Pancreas (tissue), 10 donors: Measurements from ENCODE around the gene DCBLD2. TPM values are rescaled to one million over a fixed set of nuclear protein-coding genes. Genes with fewer than 3 reads are reported as not detected.
A peak's percentile ranks its signal among the peaks of the same experiment; 100 is the strongest.

Experiments
- ATAC-seq, 4 donors: fragments of 200-7000 bp; cut with Tn5 transposase; one replicate each; pipeline versions ENCODE4 v1.8.0 to v1.9.1; 2020; ENCODE audit warnings: mild to moderate bottlenecking in 4 of 4, moderate library complexity in 4 of 4
- DNase-seq, 6 donors: peaks; one replicate each; pipeline ENCODE4 v3.0.0-alpha.2; 2020
- FAIRE-seq: peaks from 2 replicates; lab custom pipeline; 2012; peaks lifted over from hg19 to GRCh38; lab: Jason Lieb, UNC
- H3K27ac ChIP-seq, 4 donors: fragments of 200-600 bp; sonication (generic); 1 replicate in 3 of 4; 2 replicates in 1 of 4; pipeline versions ENCODE4 v1.5.0 to v1.8.0; 2020
- H3K27me3 ChIP-seq, 4 donors: fragments of 200-600 bp; one replicate each; pipeline ENCODE4 v1.8.0; 2021
- H3K36me3 ChIP-seq, 3 donors: fragments of 200-600 bp; sonication (generic) in 1 of 3; one replicate each; pipeline versions ENCODE4 v1.5.0 to v1.8.0; 2020 to 2021
- H3K4me1 ChIP-seq, 3 donors: fragments of 200-600 bp; one replicate each; pipeline ENCODE4 v1.8.0; 2021
- H3K4me3 ChIP-seq, 4 donors: fragments of 200-600 bp; sonication (generic) in 2 of 4; one replicate each; pipeline versions ENCODE4 v1.5.0 to v1.8.0; 2020 to 2021
- H3K9me3 ChIP-seq, 4 donors: fragments of 200-600 bp; one replicate each; pipeline ENCODE4 v1.8.0; 2021
- WGBS, 2 donors: extraction: QIAGEN DNeasy Blood & Tissue Kit; methylation state at CpG; one replicate each; pipeline ENCODE4 v1.1.7; 2013; 5-methylcytosine and 5-hydroxymethylcytosine counted together
- intact Hi-C, 3 donors: fragments of 100-400 bp; cut with DNase I; formaldehyde crosslinking; loops; one replicate each; pipeline versions ENCODE4 v1.11.1 to v1.14.2; 2022
- polyA plus RNA-seq, 2 donors: library from polyadenylated mRNA; stranded (reverse); fragments of 200-250 nt; gene quantifications; one replicate each; pipeline ENCODE4 v1.2.3, GENCODE V29; 2013
- total RNA-seq, 6 donors: library from RNA; stranded (reverse); fragmentation: NEBNext Ultra II Directional in 4 of 6; extraction: Animal tissue kit (Norgen Biotek cat#: 25700) in 4 of 6; gene quantifications; one replicate each; pipeline versions ENCODE4 v1.2.1 to v1.2.4, GENCODE V29; 2021 to 2023
- TF ChIP-seq, protein P1 (sequence below), 4 donors: fragments of 200-600 bp; sonication (generic) in 3 of 4; IDR thresholded peaks; one replicate each; pipeline versions ENCODE4 v1.5.0 to v1.8.0; 2021; ENCODE audit warnings: antibody characterized with exemption in 4 of 4
- donor health status: healthy with polysubstance abuse.
- donor health status: DM: no; HTN: no; CAD: no; lungs with moderate emphysema.
- donor health status: DM: no; HTN: no; CAD: no.
- donor health status: control.
- donor health status: control.
- donor health status: Bipolar disorder and iron deficiency.
- donor health status: DM: yes; HTN: yes; CAD: no.
- donor health status: DM: no; HTN: no; CAD: no.
- donor health status: DM: no; HTN: no; CAD: no.
- donor health status: DM: yes; HTN: yes; CAD: no.

The DCBLD2 gene
- total and polyA plus RNA-seq, 8 donors: 2.2 to 12.9 (median 6.9) TPM

DNA sequence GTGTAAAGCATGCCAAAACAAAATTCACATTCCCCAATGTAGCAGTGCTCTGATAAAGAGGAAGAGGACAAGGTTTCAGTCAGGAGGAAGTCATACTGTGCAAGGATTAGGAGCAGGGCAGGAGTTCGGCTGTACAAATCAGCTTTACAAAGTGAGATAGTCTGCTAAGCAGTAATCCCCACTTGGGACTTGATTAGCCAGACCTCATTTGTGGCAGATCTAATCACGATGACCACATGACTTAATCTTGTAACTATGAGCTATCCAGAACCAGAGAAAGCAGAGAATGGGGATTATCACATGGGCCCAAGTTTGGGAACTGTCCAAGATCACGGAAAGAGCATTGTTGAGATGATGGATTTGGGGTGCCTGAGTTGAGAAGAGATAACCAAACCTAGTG is 7.8 kb downstream of the DCBLD2 start:
- Histone ChIP-seq H3K4me3 (no peak overlapping the region), H3K27me3 (no peaks in the 10 kb centered on the region), H3K9me3 (no peaks in the 10 kb centered on the region), H3K4me1 (peaks cover 0 to 4% (median 0%) of the 10 kb centered on the region in 3 donors), H3K27ac (no peak overlapping the region), H3K36me3 (no peaks in the 10 kb centered on the region)
- FAIRE-seq (no peak), ATAC-seq (peak in 1 of 4 donors; percentile 18), DNase-seq (no peak)
- TF ChIP-seq, protein P1, sequence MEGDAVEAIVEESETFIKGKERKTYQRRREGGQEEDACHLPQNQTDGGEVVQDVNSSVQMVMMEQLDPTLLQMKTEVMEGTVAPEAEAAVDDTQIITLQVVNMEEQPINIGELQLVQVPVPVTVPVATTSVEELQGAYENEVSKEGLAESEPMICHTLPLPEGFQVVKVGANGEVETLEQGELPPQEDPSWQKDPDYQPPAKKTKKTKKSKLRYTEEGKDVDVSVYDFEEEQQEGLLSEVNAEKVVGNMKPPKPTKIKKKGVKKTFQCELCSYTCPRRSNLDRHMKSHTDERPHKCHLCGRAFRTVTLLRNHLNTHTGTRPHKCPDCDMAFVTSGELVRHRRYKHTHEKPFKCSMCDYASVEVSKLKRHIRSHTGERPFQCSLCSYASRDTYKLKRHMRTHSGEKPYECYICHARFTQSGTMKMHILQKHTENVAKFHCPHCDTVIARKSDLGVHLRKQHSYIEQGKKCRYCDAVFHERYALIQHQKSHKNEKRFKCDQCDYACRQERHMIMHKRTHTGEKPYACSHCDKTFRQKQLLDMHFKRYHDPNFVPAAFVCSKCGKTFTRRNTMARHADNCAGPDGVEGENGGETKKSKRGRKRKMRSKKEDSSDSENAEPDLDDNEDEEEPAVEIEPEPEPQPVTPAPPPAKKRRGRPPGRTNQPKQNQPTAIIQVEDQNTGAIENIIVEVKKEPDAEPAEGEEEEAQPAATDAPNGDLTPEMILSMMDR (IDR thresholded peaks at IDR 0.05): no peak
- intact Hi-C loops: no loop called here
- WGBS, 2 donors: 47 to 49% methylated on average over 3 of the region's 3 CpGs

DNA sequence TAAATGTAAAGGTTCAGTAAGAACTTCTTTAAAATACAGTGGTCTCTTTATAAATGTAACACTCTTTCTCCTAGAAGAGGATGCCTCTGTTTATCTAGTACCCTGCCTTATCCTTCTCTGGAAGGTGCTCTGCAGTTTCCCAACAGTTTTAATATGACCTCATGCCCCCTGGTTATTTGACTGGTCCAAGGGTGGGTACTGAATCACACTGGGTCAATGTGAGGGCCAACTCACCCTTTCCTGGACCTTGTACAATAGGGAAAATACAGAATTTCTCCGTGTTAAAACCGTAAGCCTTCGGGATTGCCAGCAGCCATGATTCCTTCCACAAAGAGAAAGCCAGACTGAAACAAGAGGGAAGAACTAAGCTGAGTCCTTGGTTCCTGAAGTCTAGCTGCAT is 9.2 kb downstream of the DCBLD2 start:
- WGBS, 2 donors: 95 to 97% methylated on average over 3 of the region's 3 CpGs
- Histone ChIP-seq H3K4me3 (no peak overlapping the region), H3K9me3 (no peaks in the 10 kb centered on the region), H3K4me1 (peaks cover 0 to 3% (median under 1%) of the 10 kb centered on the region in 3 donors), H3K27ac (no peak overlapping the region), H3K36me3 (no peaks in the 10 kb centered on the region), H3K27me3 (no peaks in the 10 kb centered on the region)
- DNase-seq: no peak
- TF ChIP-seq, protein P1 (IDR thresholded peaks at IDR 0.05): no peak
- no peak for ATAC-seq
- FAIRE-seq: no peak
- intact Hi-C loops: no loop called here

DNA sequence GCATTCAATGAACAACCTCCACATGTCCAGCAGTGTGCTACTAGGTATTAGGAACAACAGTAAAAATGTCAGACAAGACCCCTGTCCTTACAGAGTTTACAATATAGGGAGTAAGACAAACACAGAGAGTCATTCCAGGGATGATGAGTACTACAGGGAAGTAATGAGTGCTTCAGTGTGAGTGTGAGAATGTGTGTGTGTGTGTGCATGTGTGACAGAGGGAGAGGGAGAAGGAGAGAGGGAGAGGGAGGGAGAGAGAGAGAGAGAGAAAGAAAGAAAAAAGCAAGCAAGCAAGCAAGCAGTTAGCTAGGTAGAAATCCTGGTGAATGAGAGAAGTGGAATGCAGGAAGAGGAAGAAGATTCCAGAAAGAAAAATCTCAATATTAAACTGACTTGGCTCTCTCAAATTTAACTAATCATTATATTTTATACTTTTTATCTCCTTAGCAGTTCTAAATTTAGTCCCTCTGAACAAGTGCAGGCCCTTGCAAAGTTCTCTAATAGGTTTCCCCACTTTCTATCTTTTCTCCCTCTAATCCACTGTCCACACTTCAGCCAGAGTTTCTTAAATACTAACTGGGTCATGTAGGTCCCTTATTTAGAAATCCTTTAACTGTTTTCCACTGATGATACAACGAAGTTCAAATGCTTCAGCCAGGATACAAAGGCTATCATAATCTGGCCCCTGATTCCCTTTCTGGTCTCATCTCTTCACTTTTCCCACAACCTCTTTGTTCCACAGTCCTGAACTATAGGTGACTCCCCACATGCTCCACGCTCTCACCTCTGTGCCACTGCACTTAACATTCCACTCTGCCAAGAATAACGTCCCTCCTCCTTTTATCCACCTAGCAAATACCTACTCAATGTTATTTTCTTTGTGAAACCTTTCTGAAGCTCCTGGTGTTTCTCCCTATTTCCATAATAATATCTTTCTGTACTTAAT is 10.3 kb downstream of the DCBLD2 start:
- no peak for DNase-seq
- Histone ChIP-seq H3K36me3 (no peaks in the 10 kb centered on the region), H3K4me1 (peaks cover 0 to 3% (median 0%) of the 10 kb centered on the region in 3 donors), H3K27ac (no peak overlapping the region), H3K27me3 (no peaks in the 10 kb centered on the region), H3K4me3 (no peak overlapping the region), H3K9me3 (no peaks in the 10 kb centered on the region)
- no peak for FAIRE-seq
- ATAC-seq: peak in 2 of 4 donors; percentile 15 to 31
- WGBS, 2 donors: 42 to 44% methylated on average over 3 of the region's 3 CpGs
- intact Hi-C loops: no loop called here
- TF ChIP-seq, protein P1 (IDR thresholded peaks at IDR 0.05): no peak

DNA sequence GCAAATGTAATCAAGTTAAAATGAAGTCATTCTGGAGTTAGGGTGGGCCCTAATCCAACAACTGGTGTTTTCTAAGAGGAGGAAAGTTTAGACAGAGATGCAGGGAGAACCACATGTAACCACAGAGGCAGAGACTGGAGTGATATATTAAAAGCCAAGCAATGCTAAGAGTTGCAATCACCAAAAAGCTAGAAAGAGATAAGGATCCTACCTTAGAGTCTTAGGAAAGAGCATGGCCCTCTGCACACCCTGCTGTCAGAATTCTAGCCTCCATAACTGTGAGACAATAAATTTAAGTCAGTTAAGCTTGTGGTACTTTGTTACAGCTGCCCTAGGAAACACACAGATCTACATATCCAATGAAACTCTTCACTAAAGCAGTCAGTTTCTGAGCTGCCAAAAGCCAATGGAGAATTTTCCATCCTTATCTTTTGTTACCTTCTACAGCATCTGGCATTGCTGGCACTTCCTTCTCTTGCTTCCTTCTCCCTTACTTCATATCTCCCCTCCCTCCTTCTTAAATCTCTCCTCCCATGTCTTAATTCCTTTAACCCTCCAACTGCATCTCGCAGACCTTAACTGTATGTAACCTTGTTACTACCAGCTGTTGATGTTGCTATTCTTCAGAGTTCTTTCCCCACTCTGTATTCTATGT is 11.2 kb downstream of the DCBLD2 start:
- FAIRE-seq (no peak), ATAC-seq (no peak), DNase-seq (no peak)
- Histone ChIP-seq H3K9me3 (no peaks in the 10 kb centered on the region), H3K27ac (no peak overlapping the region), H3K4me1 (peaks cover 0 to 3% (median 0%) of the 10 kb centered on the region in 3 donors), H3K27me3 (no peaks in the 10 kb centered on the region), H3K36me3 (no peaks in the 10 kb centered on the region), H3K4me3 (no peak overlapping the region)
- WGBS, 2 donors: 88 to 92% methylated on average over 1 of the region's 1 CpG
- TF ChIP-seq, protein P1 (IDR thresholded peaks at IDR 0.05): no peak
- intact Hi-C loops: no loop called here
